Mesodermal cell (in vitro differentiated cells): ENCODE measurements around the gene SEC24C.

Experiments
- H3K27ac ChIP-seq: 2 replicates; pipeline ENCODE4 v1.7.0; 2013; ENCODE audit warnings: mild to moderate bottlenecking, low read depth, low read length, moderate library complexity; ENCODE audit not compliant: severe bottlenecking
- H3K36me3 ChIP-seq: 2 replicates; pipeline ENCODE4 v1.7.1; 2013; ENCODE audit warnings: mild to moderate bottlenecking, low read length, moderate library complexity; ENCODE audit not compliant: control insufficient read depth, insufficient read depth
- H3K4me1 ChIP-seq: one replicate; pipeline ENCODE4 v1.7.1; 2013; ENCODE audit warnings: mild to moderate bottlenecking, low read length; ENCODE audit not compliant: insufficient read depth, control insufficient read depth, poor library complexity, severe bottlenecking
- H3K4me3 ChIP-seq: 2 replicates; pipeline ENCODE4 v1.7.0; 2013; ENCODE audit warnings: low read length, control low read depth, mild to moderate bottlenecking; ENCODE audit not compliant: insufficient read depth, poor library complexity, severe bottlenecking; ENCODE audit errors: extremely low read depth
- H3K9me3 ChIP-seq: 2 replicates; pipeline ENCODE4 v1.7.1; 2013; ENCODE audit warnings: mild to moderate bottlenecking, low read length, moderate library complexity; ENCODE audit not compliant: control insufficient read depth
- WGBS, 2 experiments: methylation state at CpG; one replicate each; pipeline ENCODE4 v1.1.5; 2013; ENCODE audit warnings: missing lambda C conversion rate in 2 of 2; ENCODE audit not compliant: insufficient coverage in 2 of 2; 5-methylcytosine and 5-hydroxymethylcytosine counted together

SEC24C gene

DNA sequence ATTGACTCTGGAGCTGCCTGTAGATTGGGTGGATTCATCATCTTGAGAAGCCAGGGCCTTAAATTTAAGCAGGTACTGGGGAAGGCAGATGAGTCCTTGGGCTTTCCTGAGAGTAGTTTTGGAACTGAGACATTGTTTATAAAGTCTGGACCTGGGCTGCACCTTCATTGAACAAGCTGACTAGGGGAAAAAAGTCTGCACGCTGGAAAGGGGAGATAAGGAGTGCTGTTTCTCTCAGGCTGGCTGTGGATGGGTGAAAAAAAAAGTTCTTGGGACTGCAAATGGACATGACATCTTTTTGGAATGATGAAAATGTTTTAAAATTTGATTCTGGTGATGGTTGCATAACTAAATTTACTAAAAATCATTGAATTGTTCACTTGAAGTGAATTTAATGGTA lies 12.0 kb downstream of the SEC24C start:
- no peak overlapping the region for H3K27ac ChIP-seq
- no peak overlapping the region for H3K4me3 ChIP-seq
- H3K4me1 ChIP-seq: peaks cover 3% of the 10 kb centered on the region
- no peaks in the 10 kb centered on the region for H3K9me3 ChIP-seq
- H3K36me3 ChIP-seq: peaks cover 70% of the 10 kb centered on the region
- WGBS, 2 experiments: 100% methylated on average over 1 of the region's 1 CpG

DNA sequence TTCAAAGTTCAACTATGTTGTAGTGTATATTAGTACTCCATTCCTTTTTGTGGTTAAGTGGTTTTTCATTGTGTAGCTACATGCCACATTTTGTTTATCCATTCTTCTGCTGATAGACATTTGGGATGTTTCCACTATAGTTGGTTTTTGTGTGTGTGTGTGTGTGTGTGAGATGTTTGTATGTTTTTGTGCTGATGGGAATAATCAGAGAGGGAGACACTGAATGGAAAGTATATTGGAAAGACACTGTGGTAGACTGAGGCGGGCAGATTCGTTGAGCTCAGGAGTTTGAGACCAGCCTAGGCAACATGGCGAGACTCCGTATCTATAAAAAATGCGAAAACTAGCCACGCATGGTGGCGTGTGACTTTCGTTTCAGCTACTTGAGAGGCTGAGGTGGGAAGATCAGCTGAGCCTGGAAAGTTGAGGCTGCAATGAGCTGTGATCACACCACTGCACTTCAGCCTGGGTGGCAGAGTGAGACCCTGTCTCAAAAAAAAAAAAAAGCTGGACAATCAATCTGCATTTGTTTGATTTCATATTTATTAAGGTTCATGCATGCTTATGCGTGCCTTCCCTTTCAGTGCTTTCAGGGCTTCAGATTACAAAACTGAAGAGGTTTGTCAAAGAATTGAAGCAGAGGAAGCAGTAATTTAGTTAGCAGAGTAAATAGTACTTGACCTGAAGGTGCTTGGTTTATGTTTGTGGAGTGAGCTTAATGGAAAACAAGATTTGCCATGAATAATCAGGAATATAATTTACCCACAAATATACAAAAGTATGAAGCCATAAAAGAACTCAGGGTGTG lies 14.7 kb downstream of the SEC24C start:
- no peak overlapping the region for H3K4me3 ChIP-seq
- peaks cover 21% of the 10 kb centered on the region for H3K4me1 ChIP-seq
- no peaks in the 10 kb centered on the region for H3K9me3 ChIP-seq
- no peak overlapping the region for H3K27ac ChIP-seq
- 94 to 97% methylated on average over 8 to 9 of the region's 9 CpGs for WGBS, 2 experiments
- peaks cover 71% of the 10 kb centered on the region for H3K36me3 ChIP-seq

DNA sequence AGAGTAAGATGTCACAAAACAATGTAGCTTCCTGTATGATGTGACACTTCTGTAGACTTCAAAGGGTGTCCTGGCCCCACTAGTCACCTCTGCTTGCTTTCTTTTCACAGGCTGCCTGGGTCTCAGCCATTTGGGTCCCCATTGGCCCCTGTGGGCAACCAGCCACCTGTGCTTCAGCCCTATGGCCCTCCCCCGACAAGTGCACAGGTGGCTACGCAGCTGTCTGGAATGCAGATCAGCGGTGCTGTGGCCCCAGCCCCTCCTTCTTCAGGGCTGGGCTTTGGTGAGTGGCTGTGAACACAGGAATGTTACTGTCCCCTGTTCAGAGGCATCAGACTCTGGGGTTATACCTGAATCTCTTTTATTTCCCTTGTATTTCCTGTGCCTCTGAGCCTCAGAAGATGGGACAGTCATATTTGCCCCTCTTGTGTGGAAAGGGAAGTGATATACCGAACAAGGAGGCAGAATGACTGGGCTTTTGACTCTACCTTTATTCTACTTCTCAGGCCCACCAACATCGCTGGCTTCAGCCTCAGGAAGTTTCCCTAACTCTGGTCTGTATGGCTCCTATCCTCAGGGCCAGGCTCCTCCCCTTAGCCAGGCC lies 15.4 kb downstream of the SEC24C start:
- H3K27ac ChIP-seq: no peak overlapping the region
- no peak overlapping the region for H3K4me3 ChIP-seq
- H3K9me3 ChIP-seq: no peaks in the 10 kb centered on the region
- H3K4me1 ChIP-seq: peaks cover 21% of the 10 kb centered on the region
- H3K36me3 ChIP-seq: peaks cover 69% of the 10 kb centered on the region
- 83 to 100% methylated on average over 2 to 4 of the region's 5 CpGs for WGBS, 2 experiments

DNA sequence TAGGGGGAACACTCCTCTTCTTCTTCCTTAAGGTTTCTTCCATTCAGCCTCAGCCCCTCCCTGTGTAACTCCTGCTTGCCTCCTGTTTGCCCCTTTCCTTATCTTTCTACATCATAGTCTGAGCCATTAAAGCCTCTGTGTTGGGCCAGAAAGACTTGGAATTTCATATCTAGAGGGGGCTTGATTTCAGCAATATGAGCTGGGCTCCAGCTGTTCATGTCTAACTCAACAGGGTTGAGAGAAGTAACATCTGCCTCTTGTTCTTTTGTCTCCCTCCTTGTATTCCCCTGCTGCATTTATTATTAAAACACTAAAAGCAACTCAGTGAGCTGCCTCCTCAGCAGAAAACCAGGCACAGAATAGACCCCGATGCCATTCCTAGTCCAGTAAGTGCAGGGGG lies 17.6 kb downstream of the SEC24C start:
- Histone ChIP-seq H3K4me3 (no peak overlapping the region), H3K4me1 (peaks cover 22% of the 10 kb centered on the region), H3K27ac (no peak overlapping the region), H3K36me3 (peaks cover 80% of the 10 kb centered on the region), H3K9me3 (no peaks in the 10 kb centered on the region)
- WGBS, 2 experiments: no CpG with 5 or more reads among the region's 1 CpG

DNA sequence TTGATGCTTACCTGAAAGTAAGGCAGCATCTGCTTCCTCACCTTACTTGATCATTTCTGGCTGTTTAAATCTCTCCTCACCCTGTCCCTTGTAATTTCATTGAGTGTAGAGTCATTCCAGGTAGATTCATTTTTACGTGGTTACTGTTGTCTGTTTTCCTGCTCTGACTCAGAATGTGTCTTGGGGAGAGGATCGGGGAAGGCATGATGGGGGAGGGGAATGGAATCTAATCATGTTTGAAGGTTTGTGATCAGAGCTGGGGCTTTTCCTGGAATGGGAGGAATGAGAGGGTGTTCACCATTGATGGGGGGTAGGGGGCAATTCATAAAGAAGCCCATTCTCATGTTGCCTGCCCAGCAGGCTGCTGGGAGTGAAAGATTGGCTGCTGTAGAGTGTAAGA lies 18.7 kb downstream of the SEC24C start:
- Histone ChIP-seq H3K4me3 (no peak overlapping the region), H3K4me1 (peaks cover 25% of the 10 kb centered on the region), H3K36me3 (peaks cover 85% of the 10 kb centered on the region), H3K9me3 (no peaks in the 10 kb centered on the region), H3K27ac (no peak overlapping the region)
- WGBS, 2 experiments: 93 to 100% methylated on average over 1 to 2 of the region's 2 CpGs

DNA sequence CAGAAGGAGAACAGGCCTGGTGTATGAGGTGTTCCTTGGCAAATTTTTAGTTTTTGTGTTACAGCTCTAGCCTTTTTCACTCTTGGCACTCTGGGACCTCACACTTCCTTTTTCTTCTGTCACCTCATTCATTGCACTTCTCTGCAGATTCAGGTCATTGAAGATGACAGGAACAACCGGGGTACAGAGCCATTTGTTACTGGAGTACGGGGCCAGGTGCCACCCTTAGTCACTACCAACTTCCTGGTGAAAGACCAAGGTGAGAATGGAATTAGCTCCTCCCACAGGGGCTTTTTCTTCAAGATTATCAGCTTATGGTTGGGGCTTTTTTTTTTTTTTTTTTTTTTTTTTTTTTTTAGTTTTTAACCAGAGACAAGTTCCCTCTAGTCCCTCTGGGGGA lies 19.2 kb downstream of the SEC24C start:
- Histone ChIP-seq H3K4me3 (no peak overlapping the region), H3K9me3 (no peaks in the 10 kb centered on the region), H3K27ac (no peak overlapping the region), H3K4me1 (peaks cover 25% of the 10 kb centered on the region), H3K36me3 (peaks cover 90% of the 10 kb centered on the region)
- WGBS, 2 experiments: 100% methylated on average over 1 of the region's 2 CpGs; no CpG with 5 or more reads in 1 of the 2 experiments

DNA sequence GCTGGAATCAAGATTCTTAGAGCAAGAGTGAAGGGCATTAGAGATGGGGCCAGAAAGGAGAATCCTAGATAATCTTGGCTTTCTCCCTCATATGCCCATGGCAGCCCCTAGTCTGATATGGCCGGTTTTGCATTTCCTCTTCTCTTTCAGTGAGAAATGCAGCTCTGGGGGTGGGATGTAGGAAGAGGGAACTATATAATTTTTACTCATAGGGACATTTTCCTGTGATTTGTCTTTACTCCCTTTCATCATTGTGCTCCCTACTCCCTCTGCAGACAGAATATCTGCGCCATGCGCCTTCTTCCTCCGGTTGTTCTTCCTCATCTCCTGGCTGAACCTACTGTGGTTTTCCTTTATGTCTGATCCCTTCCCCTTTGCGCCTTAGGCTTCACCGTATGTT lies 20.9 kb downstream of the SEC24C start:
- no peaks in the 10 kb centered on the region for H3K9me3 ChIP-seq
- H3K27ac ChIP-seq: no peak overlapping the region
- peaks cover 98% of the 10 kb centered on the region for H3K36me3 ChIP-seq
- H3K4me3 ChIP-seq: no peak overlapping the region
- H3K4me1 ChIP-seq: peaks cover 21% of the 10 kb centered on the region
- 100% methylated on average over 3 to 4 of the region's 6 CpGs for WGBS, 2 experiments

DNA sequence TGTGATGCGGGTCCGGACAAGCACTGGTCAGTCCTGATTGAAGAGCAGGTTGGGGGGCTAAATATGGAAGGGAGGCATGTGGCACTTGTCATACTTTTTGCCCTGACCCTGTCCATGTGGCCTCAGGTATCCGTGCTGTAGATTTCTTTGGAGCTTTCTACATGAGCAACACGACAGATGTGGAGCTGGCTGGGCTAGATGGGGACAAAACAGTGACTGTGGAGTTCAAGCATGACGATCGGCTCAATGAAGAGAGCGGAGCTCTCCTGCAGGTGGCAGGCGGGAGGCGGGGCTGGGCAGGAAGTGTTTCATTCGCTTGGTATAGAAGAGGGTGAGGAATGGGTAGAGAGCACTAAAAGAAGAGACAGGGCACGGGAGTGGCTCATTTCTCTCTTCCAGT lies 24.7 kb downstream of the SEC24C start:
- H3K9me3 ChIP-seq: no peaks in the 10 kb centered on the region
- peaks cover 83% of the 10 kb centered on the region for H3K36me3 ChIP-seq
- peaks cover 9% of the 10 kb centered on the region for H3K4me1 ChIP-seq
- H3K4me3 ChIP-seq: no peak overlapping the region
- no peak overlapping the region for H3K27ac ChIP-seq
- WGBS, 2 experiments: 92 to 93% methylated on average over 10 to 11 of the region's 11 CpGs

DNA sequence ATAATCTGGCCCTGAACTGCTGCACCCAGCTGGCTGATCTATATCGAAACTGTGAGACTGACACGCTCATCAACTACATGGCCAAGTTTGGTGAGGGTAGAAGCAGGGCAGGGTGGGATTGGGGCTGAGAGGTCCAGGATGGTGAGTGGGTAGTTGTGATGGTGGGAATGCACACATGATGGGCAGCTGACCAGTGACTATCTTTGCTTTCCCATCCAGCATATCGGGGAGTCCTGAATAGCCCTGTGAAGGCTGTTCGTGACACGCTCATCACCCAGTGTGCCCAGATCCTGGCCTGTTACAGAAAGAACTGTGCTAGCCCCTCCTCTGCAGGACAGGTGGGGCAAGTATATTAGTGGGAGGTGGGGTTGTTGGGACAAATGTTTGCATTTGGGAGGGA lies 25.2 kb downstream of the SEC24C start:
- Histone ChIP-seq H3K9me3 (no peaks in the 10 kb centered on the region), H3K4me3 (no peak overlapping the region), H3K36me3 (peaks cover 85% of the 10 kb centered on the region), H3K4me1 (peaks cover 13% of the 10 kb centered on the region), H3K27ac (no peak overlapping the region)
- WGBS, 2 experiments: 98 to 100% methylated on average over 5 of the region's 5 CpGs

DNA sequence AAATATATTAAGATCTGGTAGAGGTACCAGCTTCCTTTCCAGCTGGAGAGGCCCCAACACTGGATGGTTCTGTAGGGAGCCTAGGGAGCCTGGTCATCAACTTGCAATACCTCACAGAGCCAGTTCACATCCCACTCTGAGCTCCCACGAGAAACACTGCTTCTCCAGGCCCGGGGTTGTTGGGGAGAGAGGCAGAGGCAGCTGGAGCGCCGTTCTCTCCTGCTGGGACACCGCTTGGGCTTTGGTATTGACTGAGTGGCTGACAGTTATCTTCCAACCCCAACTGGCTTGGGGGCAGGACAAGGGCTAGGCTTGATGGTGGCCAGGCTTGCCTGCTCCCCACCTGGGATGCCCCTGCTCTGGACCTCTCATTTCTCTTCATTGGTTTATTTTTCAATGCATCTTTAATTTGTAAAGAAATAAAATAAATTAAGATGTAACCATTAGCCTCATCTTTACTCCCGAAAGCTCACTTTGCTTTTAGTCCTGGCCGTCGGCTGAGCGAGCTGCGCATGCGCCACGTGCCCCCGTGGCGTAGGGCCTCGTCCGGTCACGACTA lies 27.6 kb downstream of the SEC24C start:
- 16 to 24% methylated on average over 6 to 16 of the region's 17 CpGs for WGBS, 2 experiments
- Histone ChIP-seq H3K9me3 (no peaks in the 10 kb centered on the region), H3K4me1 (peaks cover 16% of the 10 kb centered on the region), H3K27ac (peak overlapping the region; percentile 86), H3K36me3 (peaks cover 83% of the 10 kb centered on the region), H3K4me3 (peak overlapping the region; percentile 67)
